ENCODE data around the gene ACOX1.

The ACOX1 gene

DNA sequence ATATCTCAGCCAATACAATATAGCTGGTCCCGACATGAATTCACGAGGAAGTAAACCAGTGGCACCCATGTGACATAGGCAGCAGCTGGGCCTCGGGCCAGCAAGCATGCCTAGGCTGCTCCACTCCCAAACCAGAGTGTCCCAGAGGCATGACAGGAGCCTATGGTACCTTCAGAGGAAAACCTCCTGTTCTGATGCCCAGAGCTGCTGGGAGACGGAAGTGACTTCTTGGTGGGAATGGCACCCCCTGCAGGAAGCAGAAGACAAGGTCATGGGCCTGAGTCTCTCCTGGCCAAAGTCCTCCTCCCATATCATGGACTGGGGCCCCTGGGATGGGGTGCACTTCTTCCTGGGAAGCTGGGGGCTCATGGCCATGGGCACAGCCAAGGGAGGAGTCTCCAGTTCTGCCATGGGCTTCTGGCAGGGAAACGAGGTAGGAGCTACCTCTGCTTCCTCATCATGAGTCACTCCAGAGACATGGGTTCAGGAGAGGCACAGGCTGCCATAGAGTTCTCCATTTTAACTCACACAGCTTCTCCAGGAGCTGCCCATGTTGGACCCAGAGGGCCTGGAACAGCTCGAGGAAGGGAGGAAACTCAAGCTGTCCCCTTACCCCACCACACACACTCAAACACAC is 51.6 kb downstream of the ACOX1 start:
- DNase-seq = peak; percentile 28 to 45

DNA sequence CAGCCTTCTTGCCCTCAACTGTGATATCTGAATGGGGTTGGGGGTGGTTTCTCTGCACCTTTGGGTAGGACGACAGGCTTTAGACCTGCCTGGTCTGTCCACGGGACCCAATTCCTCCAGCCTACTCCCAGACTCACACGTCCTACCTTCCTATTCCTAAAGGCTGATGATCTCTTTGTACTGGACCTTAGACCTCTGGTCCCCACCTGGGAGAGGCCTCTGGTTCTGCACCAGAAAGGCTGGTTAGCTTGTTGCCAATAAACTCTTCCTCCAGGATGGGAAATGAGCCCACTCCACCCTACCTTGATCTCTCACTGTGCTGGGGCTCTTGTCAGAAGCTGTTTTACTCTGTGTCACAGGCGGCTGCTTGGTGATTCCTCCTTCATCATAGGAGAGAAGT is 52.5 kb downstream of the ACOX1 start:
- DNase-seq = no peak

- DNase-seq = no peak
Observed at GRCh38 chr17:75925912-75926311, 53.1 kb downstream of the ACOX1 start.

GRCh38 chr17:75925103-75925502 is 53.9 kb downstream of the ACOX1 start:
- no peak for DNase-seq

GRCh38 chr17:75922963-75923874 is 55.7 kb downstream of the ACOX1 start:
- DNase-seq = no peak

DNA sequence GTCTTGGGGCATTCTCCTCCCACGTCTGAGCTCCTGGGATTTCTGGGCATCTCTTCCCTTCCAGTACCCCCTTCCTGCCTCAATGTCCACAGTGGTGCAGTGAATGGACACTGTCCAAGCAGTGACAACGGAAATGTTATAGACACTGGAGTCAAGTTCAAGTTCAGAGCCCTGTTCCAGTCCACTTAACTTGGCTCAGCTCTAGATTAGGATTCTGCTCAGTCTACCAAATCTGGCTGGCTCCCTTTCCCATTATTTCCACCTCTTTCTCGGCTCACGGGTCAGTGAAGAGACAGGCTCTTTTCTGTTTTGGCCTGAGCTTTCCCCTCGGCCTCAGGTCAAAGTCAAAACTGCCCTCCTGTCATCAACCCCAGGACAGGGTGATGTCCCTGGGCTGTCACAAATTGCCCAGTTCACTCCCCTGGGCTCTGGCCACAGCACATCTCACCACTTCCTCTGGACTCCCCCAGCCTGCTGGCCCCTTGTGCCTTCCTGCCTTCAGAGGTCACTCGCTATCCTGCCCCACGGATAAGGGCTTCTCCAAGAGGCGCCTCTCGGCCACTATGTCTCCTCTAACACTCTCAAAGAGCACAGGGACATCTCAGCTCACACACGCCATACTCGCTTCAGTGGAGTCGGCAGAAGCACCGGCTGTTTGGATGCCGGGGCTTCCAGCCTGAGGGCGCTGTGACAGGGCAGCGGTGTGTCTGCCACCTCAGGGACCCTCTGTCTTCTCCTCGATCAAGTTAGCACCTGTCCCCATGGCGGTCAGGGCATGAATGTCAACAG is 56.6 kb downstream of the ACOX1 start:
- no peak for DNase-seq

DNA sequence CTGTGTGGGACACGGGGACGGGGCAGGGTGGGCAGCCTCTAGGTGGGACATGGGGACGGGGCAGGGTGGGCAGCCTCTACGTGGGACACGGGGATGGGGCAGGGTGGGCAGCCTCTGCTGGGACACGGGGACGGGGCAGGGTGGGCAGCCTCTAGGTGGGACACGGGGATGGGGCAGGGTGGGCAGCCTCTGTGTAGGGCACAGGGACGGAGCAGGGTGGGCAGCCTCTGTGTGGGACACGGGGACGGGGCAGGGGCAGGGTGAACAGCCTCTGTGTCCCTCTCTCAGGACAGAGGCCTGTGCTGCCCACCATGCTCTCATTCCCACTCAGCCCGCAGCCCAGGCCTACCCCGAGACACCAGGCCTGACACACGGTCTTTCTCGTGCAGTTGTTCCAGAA is 57.4 kb downstream of the ACOX1 start:
- DNase-seq = no peak

GRCh38 chr17:75920045-75920560 is 58.9 kb downstream of the ACOX1 start:
- DNase-seq = no peak

GRCh38 chr17:75919611-75920010 is 59.4 kb downstream of the ACOX1 start:
- DNase-seq = no peak

GRCh38 chr17:75917917-75918445 is 61.0 kb downstream of the ACOX1 start:
- DNase-seq = no peak

DNA sequence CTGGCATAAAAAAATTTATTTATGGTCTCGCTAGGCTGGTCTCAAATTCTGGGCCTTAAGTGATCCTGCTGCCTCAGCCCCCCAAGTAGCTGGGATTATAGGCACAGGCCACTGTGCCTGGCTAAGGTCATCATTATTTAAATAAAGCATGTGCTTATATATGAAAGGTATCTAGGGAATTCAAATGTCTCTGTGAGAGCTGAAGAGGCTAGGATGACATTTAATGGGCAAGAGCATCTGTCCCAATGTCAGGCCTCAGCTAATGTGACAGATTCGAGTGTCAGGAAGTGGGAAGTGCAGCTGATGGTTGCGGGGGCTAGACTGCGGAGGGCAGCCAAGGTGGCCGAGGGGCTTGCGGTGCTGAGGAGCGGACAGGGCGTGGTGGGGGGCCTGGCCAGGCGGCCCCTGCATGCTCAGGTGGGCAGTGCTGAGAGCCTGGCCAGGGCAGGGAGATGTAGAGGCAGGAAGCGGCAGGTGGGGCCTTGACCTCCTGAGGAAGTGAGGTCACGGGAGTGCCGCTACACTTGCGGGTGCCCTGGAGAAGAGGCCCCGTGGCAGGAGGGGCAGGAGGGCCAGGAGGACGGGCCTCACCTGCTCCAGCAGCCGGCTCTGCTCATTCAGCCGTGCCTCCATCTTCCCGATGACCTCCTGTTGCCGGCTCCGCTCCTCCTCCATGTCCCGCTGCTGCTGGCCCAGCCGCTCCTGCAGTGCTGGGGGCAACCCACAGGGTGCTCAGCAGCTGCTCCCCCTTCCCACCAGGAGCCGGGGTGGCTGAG is 61.6 kb downstream of the ACOX1 start:
- no peak for DNase-seq

DNA sequence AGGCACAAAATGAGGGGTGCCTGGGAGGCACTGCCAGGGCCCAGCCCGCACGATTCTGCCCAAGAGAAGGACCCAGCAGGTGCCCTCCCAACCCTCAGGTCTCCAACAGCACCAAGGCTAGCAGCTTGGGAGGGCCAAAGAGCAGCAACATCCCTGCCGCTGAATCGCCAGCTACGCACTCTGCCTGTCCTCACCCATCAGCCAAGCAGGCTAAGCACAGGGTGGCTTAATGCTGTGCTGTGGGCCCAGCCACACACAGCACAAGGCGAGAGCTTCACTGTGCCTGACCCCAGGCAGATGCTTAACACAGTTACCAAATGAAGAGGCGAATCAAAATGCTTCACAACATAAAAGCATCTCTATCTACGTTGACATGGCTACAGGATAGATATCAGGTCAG is 63.7 kb downstream of the ACOX1 start:
- no peak for DNase-seq

DNA sequence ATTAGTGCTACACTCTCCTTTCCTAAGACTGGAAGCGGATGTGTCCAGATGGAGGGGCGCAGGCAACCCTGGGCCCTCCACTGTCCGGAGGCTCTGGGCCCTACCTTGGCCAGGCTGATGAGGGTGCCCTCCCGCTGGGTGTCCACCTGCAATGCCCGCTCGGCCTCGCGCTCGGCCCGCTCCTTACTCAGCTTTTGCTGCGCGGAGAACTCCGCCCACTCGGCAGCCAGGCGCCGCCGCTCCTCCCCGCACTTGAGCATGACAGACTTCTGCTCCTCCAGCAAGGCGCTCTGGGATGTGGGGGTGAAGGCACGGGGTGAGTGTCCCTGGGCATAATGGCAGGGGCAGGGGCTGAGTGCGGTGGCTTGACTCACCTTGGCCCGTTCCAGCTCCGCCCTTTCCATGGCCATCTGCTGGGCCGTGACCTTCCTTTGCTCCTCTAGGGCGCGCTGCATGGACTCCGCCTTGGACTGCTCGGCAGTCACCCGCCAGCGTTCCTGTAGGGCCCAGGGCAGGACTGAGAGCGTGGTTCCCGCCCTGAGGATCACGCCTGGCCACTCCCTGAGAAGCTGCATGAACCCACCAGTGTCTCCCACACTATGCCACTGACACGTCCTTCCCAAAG is 64.2 kb downstream of the ACOX1 start:
- DNase-seq = no peak

DNA sequence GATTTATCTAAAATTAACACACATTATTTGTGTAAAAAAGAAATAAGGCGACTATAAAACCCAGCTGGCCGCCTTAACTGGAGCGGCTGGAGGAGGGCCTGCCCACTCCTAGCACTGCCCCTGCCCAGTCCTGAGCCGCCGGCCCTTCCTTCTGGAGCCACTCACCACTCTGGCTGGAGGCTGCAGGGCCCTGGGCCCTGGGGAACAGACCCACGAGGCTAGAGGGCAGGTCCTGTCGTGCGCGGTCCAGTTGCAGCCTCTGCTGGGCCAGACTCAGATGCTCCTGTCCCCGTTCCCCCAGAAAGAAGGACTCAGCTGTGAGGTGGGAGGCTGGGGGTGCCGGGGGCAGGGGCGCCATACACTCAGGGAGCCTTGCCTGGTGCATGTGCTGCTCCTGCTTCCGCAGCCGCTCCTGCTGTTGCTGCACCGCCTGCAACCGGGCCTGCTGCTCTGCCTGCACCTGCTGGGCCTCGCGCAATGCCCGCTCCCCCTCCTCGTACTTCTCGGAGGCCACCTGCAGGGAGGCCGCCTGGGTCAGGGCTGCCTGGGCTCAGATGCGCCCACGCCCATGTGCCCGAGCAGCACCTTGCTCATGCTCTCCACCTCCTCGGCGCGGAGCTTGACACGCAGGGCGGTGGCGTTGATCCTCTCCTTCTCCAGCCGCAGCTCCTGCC is 65.3 kb downstream of the ACOX1 start:
- no peak for DNase-seq

DNA sequence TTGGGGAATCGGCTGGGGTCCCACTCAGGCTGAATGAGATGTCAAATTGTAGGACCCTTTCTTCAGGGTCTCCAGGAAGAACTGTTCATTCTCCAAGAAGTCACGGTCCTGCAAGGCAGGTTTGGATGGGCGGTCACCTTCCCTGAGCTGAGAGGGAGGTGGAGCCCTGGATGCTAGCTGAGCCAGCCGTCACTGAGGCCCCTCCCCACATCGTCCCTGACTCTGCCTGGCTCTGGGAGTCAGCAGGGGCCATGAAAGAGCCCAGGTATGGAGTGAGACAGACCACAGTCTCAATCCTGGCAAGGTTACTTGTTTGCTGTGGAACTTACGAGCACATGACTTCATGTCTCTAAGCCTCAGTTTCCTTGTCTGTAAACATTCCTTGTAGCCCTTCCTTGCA is 68.3 kb downstream of the ACOX1 start:
- DNase-seq = no peak

- DNase-seq = no peak
Observed at GRCh38 chr17:75909812-75910274, 69.1 kb downstream of the ACOX1 start.

DNA sequence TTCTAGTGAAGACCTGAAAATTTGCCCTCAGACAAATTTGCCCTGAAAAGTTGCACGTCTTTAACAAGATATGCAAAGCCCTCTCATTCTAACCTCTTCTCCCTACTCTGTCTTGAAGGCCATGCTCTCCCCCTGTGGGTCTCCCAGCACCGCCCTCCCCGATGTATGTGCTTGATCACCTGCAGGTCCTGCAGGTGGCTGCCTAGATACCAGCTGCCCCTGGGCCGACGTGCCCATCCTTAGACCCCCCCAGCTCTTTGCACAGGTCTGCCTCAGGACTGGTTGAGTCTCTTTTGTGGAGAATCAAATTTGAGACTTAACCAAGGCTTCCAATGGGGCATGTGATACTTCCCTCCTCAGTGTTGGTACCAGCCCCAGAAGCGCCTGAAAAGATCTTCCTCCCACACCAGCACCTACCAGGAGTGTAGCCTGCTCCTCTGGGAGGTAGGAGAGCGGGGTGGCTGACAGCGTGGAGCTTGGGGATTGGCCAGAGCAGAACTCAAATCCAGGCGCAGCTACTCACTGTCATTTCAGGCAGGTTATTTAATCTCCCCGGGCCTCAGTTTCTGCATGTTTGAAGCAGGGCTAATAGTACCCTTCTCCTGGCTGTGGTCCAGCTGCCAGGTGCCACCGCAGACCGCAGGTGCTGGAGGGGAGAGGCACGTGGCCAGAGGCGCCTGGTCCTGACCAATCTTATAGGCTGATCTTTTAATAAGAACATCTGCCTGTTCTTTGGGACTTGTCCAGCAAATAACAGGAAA is 69.7 kb downstream of the ACOX1 start:
- no peak for DNase-seq

DNA sequence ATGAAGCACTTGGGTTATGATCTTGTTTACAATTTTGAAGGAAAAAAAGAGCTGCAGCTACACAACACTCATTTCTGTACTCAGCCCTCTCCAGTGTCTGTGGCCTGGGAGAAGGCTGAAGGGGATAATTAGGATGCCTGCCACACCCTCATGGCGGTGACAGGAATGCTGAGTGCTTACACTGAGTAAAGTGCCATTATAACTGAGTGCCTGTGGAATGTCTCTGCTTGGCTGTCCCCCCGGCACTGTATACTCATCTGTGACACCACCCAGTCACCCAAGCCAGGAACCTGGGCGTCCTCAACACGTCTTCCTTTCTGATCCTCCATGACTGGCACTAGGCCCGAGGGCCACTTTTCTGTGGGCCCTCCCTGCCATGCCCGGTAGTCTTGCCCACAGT is 70.8 kb downstream of the ACOX1 start:
- DNase-seq = no peak

GRCh38 chr17:75906143-75906884 is 72.7 kb downstream of the ACOX1 start:
- DNase-seq = no peak

Measured in Kasumi-1 (cell line).